PC-3 (cell line): Measurements from ENCODE around the gene TTLL4.

ENCODE experiments used
- EZH2 ChIP-seq: fragments of 300-600 bp; sonication (generic); IDR thresholded peaks from one replicate; pipeline ENCODE4 v1.6.1; 2017; ENCODE audit warnings: antibody characterized with exemption, mild to moderate bottlenecking, low read length; ENCODE audit not compliant: unreplicated experiment
- EZH2phosphoT487 ChIP-seq: fragments of 300-600 bp; sonication (generic); IDR thresholded peaks from 2 replicates; pipeline ENCODE4 v1.6.1; 2018; ENCODE audit warnings: mild to moderate bottlenecking, antibody characterized with exemption, low read length, borderline replicate concordance
- TF ChIP-seq, protein P1 (sequence below): fragments of 300-600 bp; sonication (generic); conservative IDR thresholded peaks from 2 replicates; pipeline ENCODE4 v1.5.1; 2017; ENCODE audit warnings: antibody characterized with exemption, low read depth, mild to moderate bottlenecking, low read length

DNA sequence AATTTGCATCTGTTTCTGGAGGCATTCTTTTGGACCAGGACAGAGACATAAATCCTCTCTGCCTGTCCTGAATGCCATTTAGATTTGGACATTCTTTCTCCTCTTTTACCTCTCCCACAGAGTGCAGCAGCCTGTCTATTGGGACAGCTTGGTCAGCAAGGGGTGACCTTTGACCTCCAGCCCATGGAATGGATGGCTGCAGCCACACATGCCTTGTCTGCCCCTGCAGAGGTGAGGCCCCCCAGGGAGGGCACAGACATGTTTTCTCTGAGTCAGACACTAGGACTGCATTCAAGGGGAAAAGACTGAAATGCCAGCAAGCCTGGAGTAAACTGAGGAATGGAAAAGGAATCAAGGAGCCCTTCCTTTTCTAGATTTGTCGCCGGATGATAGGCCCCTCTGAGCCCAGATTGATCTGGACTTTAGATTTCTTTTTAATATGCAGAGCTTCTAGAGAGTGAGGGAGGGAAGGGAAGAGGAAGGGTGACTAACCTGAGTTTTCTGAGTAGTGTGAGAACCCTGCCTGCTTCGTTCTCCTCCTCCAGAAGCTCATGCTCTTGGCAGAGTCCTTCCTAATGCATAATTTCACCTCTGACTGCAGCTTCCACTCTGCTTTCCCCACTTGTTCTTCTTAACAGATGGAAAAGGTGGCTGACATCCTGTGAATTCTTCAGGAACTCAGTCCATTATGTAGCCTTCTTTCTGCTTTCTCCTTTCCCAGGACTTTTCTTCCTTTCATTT, 16.1 kb upstream of the TTLL4 start:
- TF ChIP-seq EZH2: no peak
- TF ChIP-seq, protein P1, sequence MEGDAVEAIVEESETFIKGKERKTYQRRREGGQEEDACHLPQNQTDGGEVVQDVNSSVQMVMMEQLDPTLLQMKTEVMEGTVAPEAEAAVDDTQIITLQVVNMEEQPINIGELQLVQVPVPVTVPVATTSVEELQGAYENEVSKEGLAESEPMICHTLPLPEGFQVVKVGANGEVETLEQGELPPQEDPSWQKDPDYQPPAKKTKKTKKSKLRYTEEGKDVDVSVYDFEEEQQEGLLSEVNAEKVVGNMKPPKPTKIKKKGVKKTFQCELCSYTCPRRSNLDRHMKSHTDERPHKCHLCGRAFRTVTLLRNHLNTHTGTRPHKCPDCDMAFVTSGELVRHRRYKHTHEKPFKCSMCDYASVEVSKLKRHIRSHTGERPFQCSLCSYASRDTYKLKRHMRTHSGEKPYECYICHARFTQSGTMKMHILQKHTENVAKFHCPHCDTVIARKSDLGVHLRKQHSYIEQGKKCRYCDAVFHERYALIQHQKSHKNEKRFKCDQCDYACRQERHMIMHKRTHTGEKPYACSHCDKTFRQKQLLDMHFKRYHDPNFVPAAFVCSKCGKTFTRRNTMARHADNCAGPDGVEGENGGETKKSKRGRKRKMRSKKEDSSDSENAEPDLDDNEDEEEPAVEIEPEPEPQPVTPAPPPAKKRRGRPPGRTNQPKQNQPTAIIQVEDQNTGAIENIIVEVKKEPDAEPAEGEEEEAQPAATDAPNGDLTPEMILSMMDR: no peak
- TF ChIP-seq EZH2phosphoT487: no peak
